ENCODE measurements around the gene CCDC38.

Gene CCDC38

DNA sequence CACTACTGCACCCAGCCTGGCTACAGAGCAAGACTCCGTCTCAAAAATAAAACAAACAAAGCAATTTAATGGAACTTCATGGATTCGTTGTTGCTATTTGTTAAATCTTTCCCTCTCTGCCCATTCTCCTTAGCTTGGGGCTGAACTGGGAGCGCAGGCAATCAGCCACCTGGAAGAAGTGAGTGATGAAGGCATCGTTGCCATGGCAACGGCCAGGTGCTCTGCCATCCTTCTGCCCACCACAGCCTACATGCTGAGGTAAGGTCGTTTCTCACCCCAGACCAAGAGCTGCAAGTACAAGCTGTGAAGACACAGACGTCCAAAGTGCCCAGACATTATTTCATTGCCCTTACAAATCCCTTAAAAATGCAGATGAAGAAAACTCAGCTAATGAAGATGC, 19.8 kb upstream of the CCDC38 start:
- DNase-seq = no peak

DNA sequence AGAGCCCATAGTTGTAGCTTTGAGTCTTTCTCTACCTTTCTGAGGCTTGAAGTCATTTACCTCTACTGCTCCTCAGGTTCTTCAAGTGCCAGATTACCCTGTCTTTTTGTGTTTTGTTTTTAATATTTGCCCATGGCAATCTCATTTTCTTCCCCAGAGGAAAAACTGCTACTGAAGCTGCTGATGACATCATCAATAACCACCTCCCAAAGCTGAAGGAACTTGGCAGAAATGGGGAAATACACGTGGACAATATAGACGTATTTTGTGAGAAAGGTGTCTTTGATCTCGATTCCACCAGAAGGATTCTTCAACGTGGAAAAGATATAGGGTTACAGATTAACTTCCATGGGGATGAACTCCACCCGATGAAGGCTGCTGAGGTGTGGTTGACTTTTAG, 17.8 kb upstream of the CCDC38 start:
- DNase-seq = no peak

DNA sequence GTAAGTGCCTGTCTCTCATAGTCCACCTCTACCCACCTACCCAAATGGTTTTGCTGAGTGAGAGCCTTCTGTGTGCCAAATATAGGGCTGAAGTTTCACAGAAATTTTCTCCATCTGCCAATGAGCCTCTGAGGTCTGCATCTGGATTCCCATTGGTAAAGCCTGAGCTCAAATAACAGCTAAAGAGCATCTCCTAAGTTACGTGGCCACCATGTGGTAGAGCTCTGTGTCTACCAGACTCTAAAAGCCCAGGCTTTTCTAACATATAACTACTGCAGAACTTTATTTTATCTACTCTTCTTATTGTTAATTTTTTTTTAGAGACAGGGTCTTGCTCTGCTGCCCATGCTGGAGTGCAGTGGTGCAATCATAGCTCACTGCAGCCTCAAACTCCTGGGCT, 16.7 kb upstream of the CCDC38 start:
- DNase-seq = no peak

DNA sequence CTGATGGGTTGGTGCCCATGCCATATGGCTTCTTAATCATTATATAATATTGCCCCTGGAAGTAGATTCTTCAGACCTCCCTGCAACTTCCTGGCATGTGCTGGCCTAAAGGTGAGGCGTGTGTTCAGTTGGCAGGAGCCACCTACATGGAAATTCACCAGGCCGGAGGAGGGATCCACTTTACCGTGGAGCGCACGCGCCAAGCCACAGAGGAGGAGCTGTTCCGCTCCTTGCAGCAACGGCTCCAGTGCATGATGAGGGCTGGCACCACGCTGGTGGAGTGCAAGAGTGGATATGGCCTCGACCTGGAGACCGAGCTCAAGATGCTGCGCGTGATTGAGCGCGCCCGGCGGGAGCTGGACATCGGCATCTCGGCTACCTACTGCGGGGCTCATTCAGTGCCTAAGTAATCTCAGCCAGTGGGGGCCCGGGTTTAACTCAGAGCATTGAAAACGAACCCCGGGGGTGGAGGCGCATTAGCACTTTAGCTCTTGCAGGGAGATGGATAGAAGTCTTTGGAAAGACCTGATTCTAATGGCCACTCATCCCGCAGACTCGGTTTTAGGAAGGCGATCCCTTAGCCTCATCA, 14.2 kb upstream of the CCDC38 start:
- DNase-seq = peak in 2 of 58 donors; percentile 1

DNA sequence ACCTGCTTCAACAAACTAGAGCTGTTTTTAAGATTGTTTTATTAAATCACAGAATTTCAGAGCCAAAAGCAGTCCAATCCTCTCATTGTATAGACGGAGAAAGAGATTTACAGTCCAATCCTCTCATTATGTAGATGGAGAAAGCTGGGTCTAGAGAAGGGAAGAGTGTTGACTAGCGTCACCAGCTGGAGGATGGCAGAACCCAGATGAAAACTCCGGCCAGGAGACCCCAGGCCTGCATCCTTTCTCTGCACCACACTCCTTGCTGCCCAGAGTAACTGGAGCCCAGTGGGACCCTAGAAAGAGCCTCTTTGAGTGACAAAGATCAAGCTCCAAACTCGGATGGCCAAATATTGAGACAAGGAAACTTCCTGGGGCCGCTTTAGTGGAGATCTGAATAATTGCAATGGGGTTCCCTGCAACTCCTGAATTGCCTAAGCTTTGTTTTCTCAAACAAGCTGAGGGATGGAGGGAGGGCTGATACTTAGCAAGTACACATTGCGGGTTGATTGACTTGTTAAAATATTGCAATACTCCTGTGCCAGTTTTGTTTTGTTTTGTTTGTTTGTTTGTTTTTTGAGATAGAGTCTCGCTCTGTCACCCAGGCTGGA, 13.2 kb upstream of the CCDC38 start:
- DNase-seq = no peak

DNA sequence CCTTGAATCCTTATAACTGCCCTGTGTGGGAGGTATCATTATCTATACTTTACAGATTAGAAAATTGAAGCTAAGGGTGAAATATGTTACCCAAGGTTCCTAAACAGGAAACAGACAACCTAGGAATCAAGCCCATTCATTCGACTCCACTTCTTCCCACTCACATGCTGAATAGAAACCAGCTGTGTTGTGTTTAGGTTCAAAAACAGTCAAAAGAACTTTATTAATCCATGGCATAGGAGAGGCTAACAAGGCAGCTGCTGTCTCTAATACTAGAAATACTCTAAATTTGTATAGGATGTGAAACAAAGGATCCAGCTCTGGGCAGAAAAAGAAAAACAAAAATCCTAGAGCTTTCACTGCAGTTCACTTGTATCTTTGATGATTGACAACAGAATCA, 10.6 kb upstream of the CCDC38 start:
- no peak for DNase-seq

DNA sequence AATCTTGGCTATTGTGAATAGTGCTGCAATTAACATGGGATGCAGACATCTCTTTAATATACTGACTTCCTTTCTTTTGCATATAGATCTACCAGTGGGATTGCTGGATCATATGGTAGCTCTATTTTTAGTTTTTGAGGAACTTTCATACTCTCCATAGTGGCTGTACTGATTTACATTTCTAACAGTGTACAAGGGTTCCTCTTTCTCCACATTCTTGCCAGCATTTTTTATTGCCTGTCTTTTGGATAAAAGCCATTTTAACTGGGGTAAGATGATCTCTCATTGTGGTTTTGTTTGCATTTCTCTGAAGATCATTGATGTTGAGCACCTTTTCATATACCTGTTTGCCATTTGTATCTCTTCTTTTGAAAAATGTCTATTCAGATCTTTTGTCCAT, 9.1 kb upstream of the CCDC38 start:
- no peak for DNase-seq

DNA sequence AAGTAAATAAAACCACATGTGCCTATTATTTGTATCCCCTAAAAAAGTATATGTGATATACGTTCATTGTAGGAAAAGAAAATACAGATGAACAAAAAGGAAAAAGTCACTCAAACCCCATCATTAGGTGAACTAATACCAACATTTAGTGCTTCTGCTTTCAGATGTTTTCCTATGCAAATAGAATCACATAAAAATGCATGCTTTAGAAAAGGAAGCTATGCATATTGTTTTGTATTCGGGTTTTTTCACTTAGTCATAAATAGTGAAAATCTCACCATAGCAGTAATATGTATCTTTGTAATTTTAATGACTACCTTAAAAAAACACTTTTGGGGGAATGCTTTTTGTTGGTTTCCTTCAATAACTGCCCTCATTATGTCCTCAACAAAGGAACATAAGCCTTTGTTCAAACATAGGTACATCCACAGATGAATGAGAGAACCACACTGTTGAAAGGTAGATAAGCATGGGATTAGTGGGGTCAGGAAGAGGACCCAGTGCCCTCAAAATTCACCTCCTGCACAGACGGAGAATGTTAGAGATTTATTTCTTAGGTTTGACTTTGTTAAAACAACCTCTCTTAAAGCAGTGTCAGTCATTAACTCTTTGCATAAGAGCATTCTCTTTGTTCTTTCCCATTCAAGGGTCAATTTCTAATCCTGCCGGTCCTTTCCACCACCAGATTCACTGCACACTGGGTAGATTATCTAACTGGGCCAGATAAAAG, 7.2 kb upstream of the CCDC38 start:
- DNase-seq = no peak

DNA sequence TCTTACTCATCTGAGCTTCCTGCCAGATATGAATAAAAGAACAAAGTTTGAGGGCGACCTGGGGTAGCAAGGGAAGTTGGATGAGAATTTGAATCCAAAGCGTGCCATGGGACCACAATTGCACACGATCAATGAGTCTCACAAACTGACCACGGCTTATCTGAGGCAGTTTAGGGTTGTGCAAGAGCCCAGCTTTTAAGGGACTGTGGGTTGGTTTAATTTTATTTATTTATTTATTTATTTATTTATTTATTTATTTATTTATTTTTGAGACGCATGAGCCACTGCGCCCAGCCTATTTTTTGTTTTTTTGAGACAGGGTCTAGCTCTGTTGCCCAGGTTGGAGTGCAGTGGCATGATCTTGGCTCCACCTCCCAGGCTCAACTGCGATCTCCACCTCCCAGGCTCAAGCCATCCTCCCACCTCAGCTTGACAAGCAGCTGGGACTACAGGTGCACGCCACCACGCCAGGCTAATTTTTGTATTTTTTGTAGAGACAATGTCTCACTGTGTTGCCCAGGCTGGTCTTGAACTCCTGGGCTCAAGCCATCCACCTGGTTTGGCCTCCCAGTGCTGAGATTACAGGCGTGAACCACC, 1.8 kb upstream of the CCDC38 start:
- no peak for DNase-seq

DNA sequence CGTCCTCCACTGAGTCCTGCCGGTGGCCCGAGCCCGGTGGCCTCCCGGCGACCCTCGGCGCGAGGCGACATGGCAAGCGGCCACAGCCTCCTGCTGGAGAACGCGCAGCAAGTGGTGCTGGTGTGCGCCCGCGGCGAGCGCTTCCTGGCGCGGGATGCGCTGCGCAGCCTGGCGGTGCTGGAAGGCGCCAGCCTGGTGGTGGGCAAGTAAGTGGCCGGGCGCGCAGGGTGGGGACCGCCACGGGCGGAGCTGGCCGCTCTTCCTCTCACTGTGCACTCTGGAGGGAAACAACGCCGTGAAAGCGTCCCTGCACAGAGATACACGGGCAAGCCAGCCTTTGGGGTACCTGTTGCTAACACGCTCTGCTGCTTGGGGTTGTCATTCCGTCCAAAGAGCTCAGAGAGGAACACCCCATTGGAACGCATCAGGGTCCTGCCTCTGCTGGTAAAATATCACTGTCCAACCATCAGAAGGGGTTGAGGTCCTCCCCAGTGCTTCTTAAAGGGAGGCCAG, 972 bp upstream of the CCDC38 start, which contains the start of gene AMDHD1:
TSS of gene AMDHD1 (plus strand) at position 2 of the 513 bp plus-strand sequence. CDS start at position 70, 68 bp downstream.
- DNase-seq = peak in 42 of 58 donors; percentile 8 to 70 (median 36)

DNA sequence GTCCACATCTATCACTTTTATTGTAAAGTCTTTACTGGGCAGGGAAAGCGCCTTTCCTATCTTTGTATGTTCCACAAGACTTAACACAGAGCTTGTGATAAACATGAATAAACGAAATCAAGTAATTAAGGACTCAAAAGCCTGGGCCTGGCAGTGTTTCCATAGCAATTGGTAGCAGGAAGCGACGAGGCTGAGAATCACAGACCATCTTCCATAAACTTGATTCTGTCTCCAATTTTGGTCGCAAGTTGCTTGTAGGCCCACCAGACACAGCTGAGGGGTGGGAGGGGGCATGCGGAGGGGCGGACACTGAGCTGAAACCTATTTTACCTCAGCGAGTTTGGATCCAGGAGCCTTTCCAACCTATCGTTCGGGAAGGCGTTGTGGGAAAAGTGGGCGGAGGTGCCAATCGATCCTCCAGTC, 302 bp downstream of the CCDC38 start:
- DNase-seq = peak in 6 of 58 donors; percentile 18 to 65 (median 22)

DNA sequence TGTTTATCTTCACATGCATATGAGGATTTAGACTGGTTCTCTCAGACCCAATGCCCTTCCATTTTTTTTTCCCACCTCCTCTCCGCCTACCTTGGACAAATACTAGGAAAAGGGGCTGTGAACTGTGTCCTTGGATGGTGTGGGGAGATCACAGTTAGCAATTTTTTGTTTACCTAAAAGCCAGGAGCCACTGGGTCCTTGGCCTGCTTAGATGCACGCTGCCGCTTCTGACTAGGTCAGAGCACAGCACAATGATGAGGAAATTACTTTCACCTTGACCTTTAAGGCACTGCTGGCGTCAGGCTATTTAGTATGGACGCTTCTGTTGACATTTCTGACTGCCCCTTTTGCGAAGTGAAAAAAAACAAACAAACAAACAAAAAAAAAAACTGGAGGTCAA, 1.9 kb downstream of the CCDC38 start:
- no peak for DNase-seq

DNA sequence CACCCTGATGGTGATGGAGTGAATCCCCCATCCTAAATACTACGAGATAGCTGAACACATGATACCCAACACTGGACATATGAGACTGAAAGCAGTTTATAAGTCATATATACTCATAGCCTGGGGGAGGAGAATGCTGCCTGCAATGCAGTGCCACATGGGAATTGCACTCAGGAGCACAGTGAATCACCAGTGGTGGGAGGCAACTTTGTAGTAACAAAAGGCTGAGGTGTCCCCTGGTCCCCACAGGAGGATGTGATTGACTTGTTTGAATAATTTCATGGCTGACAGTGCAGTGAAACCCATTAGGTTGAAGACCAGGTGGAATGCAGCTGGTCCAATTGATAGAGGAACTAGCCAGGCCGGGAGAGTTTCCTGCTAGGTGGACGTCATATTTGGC, 20.2 kb downstream of the CCDC38 start:
- DNase-seq = no peak

DNA sequence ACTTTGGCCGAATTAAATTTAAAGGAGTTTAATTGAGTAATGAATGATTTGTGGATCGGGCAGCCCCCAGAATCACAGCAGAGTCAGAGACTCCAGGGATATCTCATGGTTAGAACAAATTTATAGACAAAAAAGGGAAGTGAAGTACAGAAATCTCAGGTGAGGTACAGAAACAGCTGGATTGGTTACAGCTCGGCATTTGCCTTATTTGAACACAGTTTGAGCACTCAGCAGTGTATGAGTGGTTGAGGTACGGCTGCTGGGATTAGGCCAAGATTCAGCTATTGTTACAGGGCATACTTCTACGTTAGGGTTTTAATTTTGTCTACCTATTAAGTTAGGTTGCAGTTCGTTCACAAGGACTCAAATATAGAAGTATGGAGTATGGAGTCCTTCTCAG, 23.3 kb downstream of the CCDC38 start:
- DNase-seq = no peak

DNA sequence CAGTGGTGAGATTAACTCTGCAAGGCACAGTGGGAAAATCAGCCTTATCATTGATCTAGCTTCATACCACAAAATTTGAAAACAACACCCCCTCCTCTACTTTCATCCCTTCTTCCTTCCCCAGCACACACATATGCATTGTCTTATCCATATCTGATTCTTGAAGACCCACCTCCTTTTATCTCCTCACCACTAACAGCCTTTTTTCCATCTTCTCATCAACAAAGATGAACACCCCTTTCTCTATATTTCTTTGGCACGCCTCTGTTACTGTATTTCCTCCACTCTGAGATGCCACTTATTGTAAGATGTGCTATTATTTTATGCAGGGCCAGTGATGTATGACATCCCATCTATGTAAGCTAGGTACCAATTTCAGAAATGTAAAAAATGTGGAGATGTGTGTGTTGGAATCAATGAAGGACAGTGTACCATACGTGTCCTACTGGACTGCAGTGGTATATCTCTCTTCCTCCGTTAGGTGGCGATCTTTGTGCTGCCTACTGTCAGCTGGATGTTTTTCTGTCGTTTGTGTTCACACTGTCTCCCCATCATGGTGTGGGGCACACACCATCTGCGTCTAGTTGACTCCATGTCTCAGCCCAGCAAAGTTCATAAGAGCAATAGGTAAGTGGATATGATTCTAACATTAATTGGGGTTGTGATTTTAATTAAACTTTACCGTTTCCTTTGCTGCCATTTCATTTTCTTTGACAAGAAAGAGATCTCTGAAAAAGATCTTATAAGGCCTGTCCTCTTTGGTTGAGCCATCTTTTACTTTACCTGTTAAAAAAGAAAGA, 24.0 kb downstream of the CCDC38 start:
- peak in 21 of 58 donors; percentile 0 to 48 (median 7) for DNase-seq

DNA sequence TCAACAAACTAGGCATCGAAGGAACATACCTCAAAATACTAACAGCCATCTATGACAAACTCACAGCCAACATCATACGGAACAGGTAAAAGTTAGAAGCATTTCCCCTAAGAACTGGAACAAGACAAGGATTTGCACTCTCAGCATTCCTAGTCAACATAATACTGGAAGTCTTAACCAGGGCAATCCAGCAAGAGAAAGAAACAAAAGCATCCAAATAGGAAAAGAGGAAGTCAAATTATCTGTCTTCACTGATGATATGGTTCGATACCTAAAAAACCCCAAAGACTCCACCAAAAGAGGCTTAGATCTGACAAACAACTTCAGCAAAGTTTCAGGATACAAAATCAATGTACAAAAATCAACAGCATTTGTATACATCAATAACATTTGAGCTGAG, 32.5 kb downstream of the CCDC38 start:
- DNase-seq = no peak

DNA sequence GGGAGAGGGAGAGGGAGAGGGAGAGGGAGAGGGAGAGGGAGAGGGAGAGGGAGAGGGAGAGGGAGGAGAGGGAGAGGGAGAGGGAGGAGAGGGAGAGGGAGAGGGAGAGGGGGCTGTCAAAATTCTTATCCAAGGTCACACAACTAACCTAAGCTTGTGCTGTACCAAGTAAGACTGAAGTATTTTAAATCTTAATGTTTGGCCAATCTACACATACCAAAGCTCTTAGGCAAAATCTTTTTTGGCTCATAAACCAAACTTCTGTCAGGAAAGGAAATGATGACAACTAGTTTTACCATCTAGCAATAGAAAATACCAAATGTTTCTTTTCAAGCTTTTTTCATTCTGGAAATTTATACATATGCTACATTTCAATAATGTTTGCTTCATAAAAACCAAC, 33.8 kb downstream of the CCDC38 start:
- DNase-seq = no peak

DNA sequence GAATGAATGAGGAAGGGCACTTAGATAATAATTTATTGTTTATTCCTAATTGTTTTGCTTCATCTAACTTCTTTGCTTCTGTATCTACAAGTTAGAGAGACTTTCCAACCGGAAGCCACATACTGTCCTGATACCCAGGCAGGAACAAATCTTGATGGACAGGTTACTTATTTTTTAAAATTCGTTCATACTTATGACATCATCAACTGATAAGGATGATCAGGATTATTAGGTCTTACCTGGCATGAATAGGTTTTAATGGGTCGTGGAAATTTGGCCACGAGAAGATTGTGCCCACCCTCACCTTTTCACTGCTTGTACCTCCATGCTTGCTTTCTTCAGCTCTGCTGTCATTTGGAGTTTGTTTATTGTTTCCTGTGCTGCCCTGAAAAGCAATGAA, 44.3 kb downstream of the CCDC38 start:
- no peak for DNase-seq

DNA sequence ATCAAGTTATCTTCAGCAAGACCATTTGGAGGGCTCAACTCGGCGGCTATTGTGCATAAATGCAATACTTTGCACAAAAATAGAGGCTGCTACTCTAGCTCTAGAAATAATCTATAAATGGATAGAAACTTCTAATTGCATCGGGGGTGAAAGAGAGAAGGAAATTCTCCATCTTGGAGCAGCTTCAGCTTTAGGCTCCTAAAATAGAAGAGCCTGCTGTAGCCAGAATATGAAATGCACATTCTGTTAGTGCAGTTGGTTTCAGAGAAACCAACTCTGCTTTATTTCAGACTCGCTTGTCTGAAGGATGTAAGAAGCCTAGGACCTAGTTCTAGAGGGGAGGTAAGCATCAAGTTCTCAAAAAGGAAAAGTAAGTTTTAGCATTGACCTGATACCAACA, 45.6 kb downstream of the CCDC38 start:
- DNase-seq = peak in 1 of 58 donors; percentile 2

DNA sequence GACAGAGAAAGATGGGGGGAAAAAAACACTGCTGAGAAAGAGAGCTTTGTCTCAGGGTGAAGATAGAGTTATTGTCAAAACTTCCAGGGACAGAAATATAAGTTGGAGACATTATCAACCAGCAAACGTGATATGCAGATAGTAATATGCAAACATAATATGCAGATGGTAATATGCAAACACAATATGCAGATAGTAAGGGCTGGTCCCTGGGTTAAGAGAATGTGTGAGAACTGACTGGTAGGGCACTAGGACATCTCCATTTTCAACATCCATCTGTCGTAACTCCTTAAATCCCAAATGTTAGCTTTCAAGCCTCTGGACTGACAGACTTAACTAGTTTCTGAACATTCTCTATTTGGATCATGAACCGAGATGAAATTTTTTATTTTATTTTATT, 51.5 kb downstream of the CCDC38 start:
- DNase-seq = no peak

DNA sequence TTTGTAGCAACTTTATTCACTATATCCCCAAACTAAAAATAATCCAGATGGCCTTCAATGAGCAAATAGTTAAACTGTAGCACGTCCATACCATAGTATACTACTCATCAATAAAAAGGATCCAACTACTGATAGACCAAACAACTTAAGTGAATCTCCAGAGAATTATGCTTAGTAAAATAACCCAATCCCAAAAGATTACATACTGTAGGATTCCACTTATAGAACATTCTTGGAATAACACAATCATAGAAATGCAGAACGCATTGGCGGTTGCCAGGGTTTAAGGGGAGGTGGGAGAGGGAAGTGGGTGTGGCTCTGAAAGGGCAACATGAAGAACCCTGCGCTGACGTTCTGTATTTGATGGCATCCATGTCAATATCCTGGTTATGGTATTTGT, 55.1 kb downstream of the CCDC38 start:
- DNase-seq = no peak
